Hematopoietic multipotent progenitor cell (in vitro differentiated cells): Measurements from ENCODE around the gene ASPA. TPM values are rescaled to one million over a fixed set of nuclear protein-coding genes. Genes with fewer than 3 reads are reported as not detected.
"Not testable (repeated sequence)": the region's sequence is repeated elsewhere in the genome, so short reads cannot be mapped to it uniquely, and the experiment has no call there.

Experiments used
- DNase-seq, 3 donors: peaks; one replicate each; pipeline ENCODE4 v3.0.0-alpha.2; 2011 to 2015; ENCODE audit warnings: low read depth in 2 of 3, low spot score in 2 of 3
- total RNA-seq: library from RNA; depleted of rRNA; stranded (reverse); fragments of >200 nt; gene quantifications from one replicate; pipeline ENCODE4 v1.2.3, GENCODE V29; 2012

ASPA gene
- total RNA-seq, 1 donor: not detected

GRCh38 chr17:3507071-3507470 lies 31.3 kb downstream of the ASPA start:
- no peak for DNase-seq

GRCh38 chr17:3507869-3508268 lies 32.1 kb downstream of the ASPA start:
- DNase-seq: no peak

- DNase-seq: no peak
Observed at GRCh38 chr17:3510090-3510489, 34.3 kb downstream of the ASPA start.

GRCh38 chr17:3511852-3512504 lies 36.2 kb downstream of the ASPA start:
- DNase-seq: no peak

- DNase-seq: no peak
Observed at GRCh38 chr17:3512505-3513171, 36.8 kb downstream of the ASPA start.

- no peak for DNase-seq
Observed at GRCh38 chr17:3513305-3514035, 37.7 kb downstream of the ASPA start.

- not testable (repeated sequence) for DNase-seq
Observed at GRCh38 chr17:3514167-3514566, 38.4 kb downstream of the ASPA start.

GRCh38 chr17:3514873-3515272 lies 39.1 kb downstream of the ASPA start:
- DNase-seq: no peak

- not testable (repeated sequence) for DNase-seq
Observed at GRCh38 chr17:3519472-3519871, 43.7 kb downstream of the ASPA start.

- no peak for DNase-seq
Observed at GRCh38 chr17:3524024-3524423, 48.2 kb downstream of the ASPA start.

- no peak for DNase-seq
Observed at GRCh38 chr17:3526491-3526890, 50.7 kb downstream of the ASPA start.

- no peak for DNase-seq
Observed at GRCh38 chr17:3526971-3527370, 51.2 kb downstream of the ASPA start.

GRCh38 chr17:3527468-3527867 lies 51.7 kb downstream of the ASPA start:
- no peak for DNase-seq

GRCh38 chr17:3527896-3528295 lies 52.1 kb downstream of the ASPA start:
- no peak for DNase-seq

- no peak for DNase-seq
Observed at GRCh38 chr17:3528403-3528851, 52.6 kb downstream of the ASPA start.

- DNase-seq: no peak
Observed at GRCh38 chr17:3528880-3529511, 53.2 kb downstream of the ASPA start.

GRCh38 chr17:3529817-3530741 lies 54.3 kb downstream of the ASPA start:
- no peak for DNase-seq

GRCh38 chr17:3531266-3532101 lies 55.7 kb downstream of the ASPA start:
- DNase-seq: no peak

GRCh38 chr17:3532106-3532858 lies 56.5 kb downstream of the ASPA start:
- no peak for DNase-seq
